Astrocyte (in vitro differentiated cells and primary cell): ENCODE measurements around the gene S100P. TPM values are rescaled to one million over a fixed set of nuclear protein-coding genes. Genes with fewer than 3 reads are reported as not detected.
A peak's percentile ranks its signal among the peaks of the same experiment; 100 is the strongest.

Experiments used
- DNase-seq: peaks from one replicate; pipeline ENCODE4 v3.0.0-alpha.2; 2010; ENCODE audit warnings: low read depth
- FAIRE-seq: peaks from 2 replicates; lab custom pipeline; 2011; peaks lifted over from hg19 to GRCh38; lab: Jason Lieb, UNC
- H2AFZ ChIP-seq: 2 replicates; pipeline ENCODE4 v1.6.0; 2012; ENCODE audit warnings: low read depth, low read length, inconsistent platforms
- H3K27ac ChIP-seq: 2 replicates; pipeline ENCODE4 v1.5.1; 2011; ENCODE audit warnings: low read depth, low read length, inconsistent platforms
- H3K27me3 ChIP-seq: 2 replicates; pipeline ENCODE4 v1.6.0; 2011; ENCODE audit warnings: low read length, inconsistent platforms; ENCODE audit not compliant: insufficient read depth
- H3K36me3 ChIP-seq: 2 replicates; pipeline ENCODE4 v1.5.1; 2011; ENCODE audit warnings: low read length, inconsistent platforms; ENCODE audit not compliant: insufficient read depth
- H3K4me1 ChIP-seq: 2 replicates; pipeline ENCODE4 v1.5.1; 2011; ENCODE audit warnings: low read length, inconsistent platforms; ENCODE audit not compliant: insufficient read depth
- H3K4me2 ChIP-seq: 2 replicates; pipeline ENCODE4 v1.6.0; 2012; ENCODE audit warnings: low read length, inconsistent platforms
- H3K4me3 ChIP-seq: 2 replicates; pipeline ENCODE4 v1.5.1; 2011; ENCODE audit warnings: low read depth, mild to moderate bottlenecking, low read length, inconsistent platforms; ENCODE audit not compliant: insufficient read depth
- H3K79me2 ChIP-seq: 2 replicates; pipeline ENCODE4 v1.6.0; 2012; ENCODE audit warnings: mild to moderate bottlenecking, low read length, inconsistent platforms; ENCODE audit not compliant: insufficient read depth
- H3K9ac ChIP-seq: 2 replicates; pipeline ENCODE4 v1.6.0; 2012; ENCODE audit warnings: mild to moderate bottlenecking, low read length, inconsistent platforms
- H3K9me3 ChIP-seq: 2 replicates; pipeline ENCODE4 v1.5.1; 2012; ENCODE audit warnings: low read depth, mild to moderate bottlenecking, low read length, inconsistent platforms; ENCODE audit not compliant: insufficient read depth
- H4K20me1 ChIP-seq: 2 replicates; pipeline ENCODE4 v1.6.0; 2012; ENCODE audit warnings: low read length, inconsistent platforms; ENCODE audit not compliant: insufficient read depth
- H3K27ac Mint-ChIP-seq: one replicate; pipeline ENCODE4 v1.8.0; 2021; ENCODE audit warnings: mild to moderate bottlenecking, mixed read lengths; ENCODE audit not compliant: unreplicated experiment
- H3K27me3 Mint-ChIP-seq: one replicate; pipeline ENCODE4 v1.8.0; 2021; ENCODE audit warnings: low read depth, mixed read lengths; ENCODE audit not compliant: unreplicated experiment
- H3K36me3 Mint-ChIP-seq: one replicate; pipeline ENCODE4 v1.8.0; 2021; ENCODE audit warnings: low read depth, mixed read lengths; ENCODE audit not compliant: unreplicated experiment
- H3K4me1 Mint-ChIP-seq: one replicate; pipeline ENCODE4 v1.8.0; 2021; ENCODE audit warnings: low read depth, mixed read lengths; ENCODE audit not compliant: unreplicated experiment
- H3K4me3 Mint-ChIP-seq: one replicate; pipeline ENCODE4 v1.8.0; 2021; ENCODE audit warnings: mild to moderate bottlenecking, moderate library complexity, mixed read lengths; ENCODE audit not compliant: unreplicated experiment
- H3K9me3 Mint-ChIP-seq: one replicate; pipeline ENCODE4 v1.8.0; 2021; ENCODE audit warnings: mild to moderate bottlenecking, mixed read lengths; ENCODE audit not compliant: unreplicated experiment
- EZH2 ChIP-seq: IDR thresholded peaks from 2 replicates; pipeline ENCODE4 v1.6.1; 2012; ENCODE audit warnings: mild to moderate bottlenecking, low read length, inconsistent platforms; ENCODE audit not compliant: insufficient read depth
- total RNA-seq: library from RNA; stranded (reverse); gene quantifications from 2 replicates; pipeline ENCODE4 v1.2.1, GENCODE V29; 2021
- TF ChIP-seq, protein P1 (sequence below): IDR thresholded peaks from 2 replicates; pipeline ENCODE4 v1.5.1; 2011; ENCODE audit warnings: low read depth, mild to moderate bottlenecking, inconsistent platforms, low read length, moderate library complexity; ENCODE audit not compliant: insufficient read depth

The S100P gene
- total RNA-seq, 1 donor from 2014 or later, result not detected

DNA sequence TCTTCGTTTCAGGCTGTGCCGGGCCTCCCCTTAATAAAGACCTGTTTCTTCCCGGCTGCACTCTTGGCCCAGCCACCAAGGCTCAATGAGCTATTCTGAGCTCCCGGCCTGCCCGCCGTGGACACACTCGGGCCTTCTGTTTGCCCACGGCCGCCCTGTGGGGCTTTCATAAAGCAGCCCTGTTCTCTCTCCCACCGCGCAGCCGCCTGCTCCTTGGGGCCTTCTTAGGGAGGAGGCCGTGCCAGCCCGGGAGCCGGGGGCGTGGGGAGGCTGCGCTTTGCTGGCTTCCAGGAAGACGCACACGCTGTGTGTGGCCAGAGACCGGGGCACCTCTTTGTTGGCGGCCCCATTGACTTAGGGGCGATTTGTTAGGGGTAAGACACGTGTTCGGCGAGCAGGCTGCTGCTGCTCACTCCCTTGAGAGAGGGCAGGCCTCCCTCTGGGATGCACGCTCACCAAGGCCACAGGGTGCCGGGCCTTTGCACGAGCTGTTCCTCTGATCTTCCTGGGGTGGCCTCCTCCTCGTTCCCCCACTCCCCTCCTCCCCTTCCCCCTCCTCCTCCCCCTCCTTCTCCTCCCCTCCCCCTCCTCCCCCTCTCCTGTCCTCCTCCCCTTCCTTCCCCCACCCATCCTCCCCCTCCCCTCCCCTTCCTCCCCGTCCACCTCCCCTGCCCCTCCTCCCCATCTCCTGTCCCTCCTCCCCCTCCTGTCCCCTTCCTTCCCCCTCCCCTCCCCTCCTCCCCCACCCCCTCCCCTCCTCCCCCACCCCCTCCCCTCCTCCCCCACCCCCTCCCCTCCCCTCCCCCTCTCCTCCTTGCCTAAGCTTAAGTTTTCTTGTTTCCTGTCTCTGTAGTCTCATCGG lies 33.6 kb downstream of the S100P start:
- peak overlapping the region; percentile 59 for H3K9ac ChIP-seq
- Mint-ChIP-seq H3K36me3 (no peaks in the 10 kb centered on the region), H3K27me3 (no peaks in the 10 kb centered on the region), H3K4me1 (peaks cover 9% of the 10 kb centered on the region), H3K27ac (peak overlapping the region; percentile 78), H3K4me3 (peak overlapping the region; percentile 37), H3K9me3 (no peaks in the 10 kb centered on the region)
- peak; percentile 45 for DNase-seq
- no peak overlapping the region for H3K27ac ChIP-seq
- H4K20me1 ChIP-seq, result no peaks in the 10 kb centered on the region
- H3K36me3 ChIP-seq, result no peaks in the 10 kb centered on the region
- no peak for FAIRE-seq
- no peaks in the 10 kb centered on the region for H3K79me2 ChIP-seq
- peaks cover 21% of the 10 kb centered on the region for H3K4me1 ChIP-seq
- H3K4me2 ChIP-seq, result peak overlapping the region; percentile 43
- H3K9me3 ChIP-seq, result no peaks in the 10 kb centered on the region
- H3K4me3 ChIP-seq, result no peak overlapping the region
- H2AFZ ChIP-seq, result peak overlapping the region; percentile 86
- H3K27me3 ChIP-seq, result no peaks in the 10 kb centered on the region
- TF ChIP-seq, protein P1, sequence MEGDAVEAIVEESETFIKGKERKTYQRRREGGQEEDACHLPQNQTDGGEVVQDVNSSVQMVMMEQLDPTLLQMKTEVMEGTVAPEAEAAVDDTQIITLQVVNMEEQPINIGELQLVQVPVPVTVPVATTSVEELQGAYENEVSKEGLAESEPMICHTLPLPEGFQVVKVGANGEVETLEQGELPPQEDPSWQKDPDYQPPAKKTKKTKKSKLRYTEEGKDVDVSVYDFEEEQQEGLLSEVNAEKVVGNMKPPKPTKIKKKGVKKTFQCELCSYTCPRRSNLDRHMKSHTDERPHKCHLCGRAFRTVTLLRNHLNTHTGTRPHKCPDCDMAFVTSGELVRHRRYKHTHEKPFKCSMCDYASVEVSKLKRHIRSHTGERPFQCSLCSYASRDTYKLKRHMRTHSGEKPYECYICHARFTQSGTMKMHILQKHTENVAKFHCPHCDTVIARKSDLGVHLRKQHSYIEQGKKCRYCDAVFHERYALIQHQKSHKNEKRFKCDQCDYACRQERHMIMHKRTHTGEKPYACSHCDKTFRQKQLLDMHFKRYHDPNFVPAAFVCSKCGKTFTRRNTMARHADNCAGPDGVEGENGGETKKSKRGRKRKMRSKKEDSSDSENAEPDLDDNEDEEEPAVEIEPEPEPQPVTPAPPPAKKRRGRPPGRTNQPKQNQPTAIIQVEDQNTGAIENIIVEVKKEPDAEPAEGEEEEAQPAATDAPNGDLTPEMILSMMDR, result no peak
- no peak for TF ChIP-seq EZH2

DNA sequence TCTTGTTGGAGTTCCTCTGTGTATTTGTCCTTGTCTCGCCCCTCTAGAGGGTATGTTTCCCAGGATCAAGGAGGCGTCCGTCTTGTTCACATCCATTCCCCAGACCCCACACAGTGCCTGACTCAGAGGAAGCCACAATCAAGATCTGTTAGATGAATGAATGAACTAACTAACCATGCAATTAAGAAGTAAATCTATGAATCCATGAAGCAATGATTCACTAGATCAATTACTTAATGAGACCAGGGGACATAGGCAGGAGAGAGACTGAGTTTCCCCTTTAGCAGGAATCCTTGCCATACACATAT lies 34.2 kb downstream of the S100P start:
- H3K4me3 Mint-ChIP-seq, result no peak overlapping the region
- Histone ChIP-seq H4K20me1 (no peaks in the 10 kb centered on the region), H3K79me2 (no peaks in the 10 kb centered on the region), H3K27me3 (no peaks in the 10 kb centered on the region), H3K36me3 (no peaks in the 10 kb centered on the region), H3K4me1 (peaks cover 26% of the 10 kb centered on the region), H3K27ac (no peak overlapping the region), H3K4me2 (no peak overlapping the region), H3K4me3 (no peak overlapping the region), H3K9ac (no peak overlapping the region), H2AFZ (peak overlapping the region; percentile 0), H3K9me3 (no peaks in the 10 kb centered on the region)
- no peaks in the 10 kb centered on the region for H3K27me3 Mint-ChIP-seq
- H3K9me3 Mint-ChIP-seq, result no peaks in the 10 kb centered on the region
- no peak for TF ChIP-seq EZH2
- TF ChIP-seq, protein P1, result no peak
- H3K4me1 Mint-ChIP-seq, result peaks cover 11% of the 10 kb centered on the region
- peak overlapping the region; percentile 59 for H3K27ac Mint-ChIP-seq
- DNase-seq, result peak; percentile 65
- no peaks in the 10 kb centered on the region for H3K36me3 Mint-ChIP-seq
- FAIRE-seq, result no peak
